GM21390 (cell line): Measurements from ENCODE around the gene RAB27B.
"Not testable (repeated sequence)": the region's sequence is repeated elsewhere in the genome, so short reads cannot be mapped to it uniquely, and the experiment has no call there.

Source experiments
- ATAC-seq: cut with Tn5 transposase; IDR thresholded peaks from one replicate; pipeline ENCODE4 v1.9.1; 2021; ENCODE audit not compliant: unreplicated experiment

The RAB27B gene, protein sequence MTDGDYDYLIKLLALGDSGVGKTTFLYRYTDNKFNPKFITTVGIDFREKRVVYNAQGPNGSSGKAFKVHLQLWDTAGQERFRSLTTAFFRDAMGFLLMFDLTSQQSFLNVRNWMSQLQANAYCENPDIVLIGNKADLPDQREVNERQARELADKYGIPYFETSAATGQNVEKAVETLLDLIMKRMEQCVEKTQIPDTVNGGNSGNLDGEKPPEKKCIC

DNA sequence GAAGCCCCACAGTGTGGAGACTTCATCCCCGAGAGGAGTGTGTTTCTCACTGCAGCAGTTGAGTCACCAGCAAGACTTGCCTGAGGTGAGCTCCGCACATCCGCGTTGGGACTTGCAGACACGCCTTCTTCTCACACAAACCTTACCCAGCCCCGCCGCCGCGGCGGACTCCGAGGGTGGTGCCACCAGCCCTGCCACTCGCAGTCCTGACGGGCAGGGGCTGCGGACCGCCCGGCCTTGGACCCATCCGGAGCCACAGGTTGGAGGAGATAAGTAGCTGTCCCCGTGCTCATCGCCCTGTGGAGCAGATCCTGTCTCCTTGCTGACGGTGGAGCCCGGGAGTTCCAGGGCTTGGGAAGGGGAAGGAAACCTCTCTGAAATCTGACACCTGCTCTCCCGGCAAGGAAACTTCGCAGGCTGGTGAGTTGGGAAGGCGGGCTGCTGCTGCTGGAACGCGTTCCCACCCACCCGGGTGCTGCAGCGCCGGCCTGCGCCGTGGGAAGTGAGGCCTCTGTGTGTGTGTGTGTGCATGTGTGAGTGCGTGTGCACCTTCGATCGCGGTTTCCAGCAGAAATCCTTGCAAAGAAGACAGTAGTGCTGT is at the start of gene RAB27B:
TSS of gene RAB27B (plus strand) at position 197 of the 601 bp plus-strand sequence. CDS start 49,109 bp downstream, outside the sequence.
- ATAC-seq, result no peak

DNA sequence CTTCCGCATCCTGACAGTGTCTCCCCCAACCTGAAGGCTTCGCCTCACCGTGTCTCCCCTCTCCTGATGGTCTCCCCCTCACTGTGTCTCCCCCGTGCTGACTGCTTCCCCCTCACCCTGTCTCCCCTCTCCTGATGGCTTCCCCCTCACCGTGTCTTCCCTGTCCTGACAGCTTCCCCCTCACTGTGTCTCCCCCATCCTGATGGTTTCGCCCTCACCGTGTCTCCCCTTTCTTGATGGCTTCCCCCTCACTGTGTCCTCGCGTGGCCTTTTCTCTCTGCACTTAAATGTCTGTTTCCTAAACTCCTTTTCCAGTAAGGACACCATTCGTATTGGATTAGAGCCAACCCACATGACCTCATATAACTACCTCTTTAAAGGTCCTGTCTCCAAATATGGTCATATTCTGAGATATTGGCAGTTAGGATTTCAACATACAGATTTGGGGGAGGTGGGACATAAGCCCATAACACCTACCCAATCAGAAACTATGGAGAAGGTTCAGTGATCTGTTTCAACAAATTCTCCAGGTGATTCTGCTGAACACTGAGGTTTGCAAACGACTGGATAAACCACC is 47.9 kb upstream of the RAB27B start:
- no peak for ATAC-seq

DNA sequence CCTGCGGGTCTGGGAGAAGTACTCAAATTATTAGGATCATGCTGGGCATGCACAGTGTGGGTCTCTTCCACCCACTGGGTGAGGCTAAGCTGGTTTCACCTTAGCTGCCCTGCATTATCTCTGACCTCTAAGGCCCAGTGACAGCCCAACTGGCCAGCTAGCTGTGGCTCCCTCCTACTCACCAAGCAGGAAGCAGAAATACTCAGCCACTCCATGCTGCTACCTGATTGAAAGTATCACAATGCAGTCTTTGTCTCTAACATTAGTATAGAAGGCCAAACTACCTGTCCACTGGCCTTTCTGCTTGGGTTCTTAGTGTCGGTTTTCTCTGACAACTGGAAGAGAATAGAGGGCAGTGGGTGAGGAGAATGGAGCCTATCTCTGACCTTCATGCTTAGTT is 47.3 kb upstream of the RAB27B start:
- ATAC-seq, result no peak

DNA sequence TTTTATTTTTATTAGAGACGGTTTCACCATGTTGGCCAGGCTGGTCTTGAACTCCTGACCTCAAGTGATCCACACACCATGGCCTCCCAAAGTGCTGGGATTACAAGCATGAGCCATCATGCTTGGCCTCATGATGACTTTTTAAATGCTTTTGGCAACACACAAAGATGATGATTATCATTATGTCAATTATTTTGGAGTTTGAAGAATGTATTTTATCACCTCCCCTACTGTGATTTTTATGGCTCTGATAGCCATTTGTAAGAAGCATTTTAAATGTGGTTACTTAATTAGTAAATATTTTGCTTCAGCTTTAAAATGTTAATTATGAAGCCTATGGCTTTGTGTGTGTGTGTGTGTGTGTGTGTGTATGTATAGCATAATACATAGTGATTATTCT is 45.1 kb upstream of the RAB27B start:
- no peak for ATAC-seq

DNA sequence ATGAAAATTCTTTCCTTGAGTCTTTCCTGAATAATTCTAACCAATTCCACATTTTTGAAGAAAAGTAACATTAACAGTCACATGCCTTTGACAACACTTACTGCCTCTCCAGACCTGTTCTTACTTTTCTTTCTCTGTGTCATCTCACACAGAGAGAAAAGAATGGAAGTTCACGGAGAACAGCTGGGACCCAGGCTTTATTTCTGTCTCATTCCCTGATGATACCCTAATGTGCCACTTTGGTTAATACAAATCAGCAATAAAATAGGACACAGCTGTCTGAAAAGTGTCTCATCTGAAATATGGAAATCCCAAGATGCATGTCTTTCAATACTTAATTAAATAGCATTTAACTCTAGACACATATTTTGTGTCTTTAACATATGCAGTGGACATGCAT is 42.1 kb upstream of the RAB27B start:
- no peak for ATAC-seq

DNA sequence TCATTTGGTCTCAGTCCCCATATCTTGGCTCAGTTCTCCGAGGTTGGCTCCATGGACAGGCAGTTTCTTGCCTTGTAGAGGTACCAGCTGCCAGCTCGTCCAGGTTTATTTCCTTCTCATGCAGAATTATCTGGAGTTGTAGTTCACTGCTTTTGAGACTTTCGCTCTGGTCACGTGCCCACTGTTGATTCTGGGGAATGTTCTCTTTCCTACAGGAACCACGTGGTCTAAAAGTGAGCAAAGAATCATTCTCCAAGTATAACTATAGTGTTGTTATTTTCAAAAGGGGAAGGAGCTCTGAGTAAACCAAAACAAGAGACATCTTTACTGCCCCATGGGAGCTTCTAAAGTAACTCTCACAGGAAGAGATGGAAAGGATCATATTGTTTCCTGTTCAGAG is 41.2 kb upstream of the RAB27B start:
- ATAC-seq, result no peak

DNA sequence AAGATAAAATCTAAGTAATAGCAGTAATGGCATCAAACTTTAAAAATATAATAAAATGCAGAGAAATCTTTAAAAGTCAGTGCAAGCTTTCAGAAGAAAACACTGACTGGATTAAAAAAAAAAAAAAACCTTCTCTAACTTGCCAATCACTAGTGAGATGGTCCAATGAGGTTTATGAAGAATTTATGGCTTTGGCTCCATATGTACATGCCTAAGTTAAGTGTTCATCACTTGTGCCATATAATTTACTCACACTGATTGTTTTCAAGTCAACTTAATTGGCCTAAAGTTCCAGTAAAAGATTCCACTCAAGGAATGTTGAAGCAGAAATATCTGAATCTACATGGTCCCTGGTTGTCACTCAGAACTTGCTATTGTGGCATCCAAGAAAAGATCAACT is 40.7 kb upstream of the RAB27B start:
- ATAC-seq, result no peak

DNA sequence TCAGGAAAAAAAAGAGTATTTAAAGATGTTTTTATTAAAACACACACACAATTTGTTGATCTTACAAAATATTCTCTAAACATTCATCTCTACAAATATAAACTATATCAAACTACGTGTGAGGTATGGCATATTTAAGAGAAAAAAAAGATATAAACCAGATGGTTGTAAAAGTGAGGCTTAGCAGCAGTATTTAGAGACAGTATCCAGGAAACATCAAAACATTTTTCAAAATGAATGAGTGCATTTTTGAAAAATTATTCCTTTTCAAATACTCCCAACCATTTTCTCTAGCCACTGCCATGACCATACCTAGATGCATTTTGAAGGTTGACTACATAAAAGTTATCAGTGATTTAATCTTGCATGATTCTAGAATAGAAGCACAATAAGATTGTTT is 38.2 kb upstream of the RAB27B start:
- ATAC-seq, result no peak

DNA sequence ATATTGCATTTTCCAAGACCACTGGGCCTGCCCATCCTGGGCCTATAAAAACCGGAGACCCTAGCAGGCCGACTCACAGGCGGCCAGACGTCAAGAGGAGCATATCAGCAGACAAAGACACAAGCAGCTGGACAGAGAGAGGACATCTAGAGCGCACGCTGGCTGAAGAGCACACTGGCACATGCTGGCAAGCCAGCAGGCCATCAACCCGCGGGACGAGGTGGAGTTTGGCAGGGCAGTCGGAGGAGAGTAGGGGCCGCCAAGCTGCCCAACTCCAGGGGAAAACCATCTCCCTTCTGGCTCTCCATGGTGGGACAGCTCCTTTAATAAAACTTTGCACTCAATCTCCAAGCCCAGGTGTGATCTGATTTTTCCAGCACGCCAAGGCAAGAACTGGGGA is 36.6 kb upstream of the RAB27B start:
- no peak for ATAC-seq

DNA sequence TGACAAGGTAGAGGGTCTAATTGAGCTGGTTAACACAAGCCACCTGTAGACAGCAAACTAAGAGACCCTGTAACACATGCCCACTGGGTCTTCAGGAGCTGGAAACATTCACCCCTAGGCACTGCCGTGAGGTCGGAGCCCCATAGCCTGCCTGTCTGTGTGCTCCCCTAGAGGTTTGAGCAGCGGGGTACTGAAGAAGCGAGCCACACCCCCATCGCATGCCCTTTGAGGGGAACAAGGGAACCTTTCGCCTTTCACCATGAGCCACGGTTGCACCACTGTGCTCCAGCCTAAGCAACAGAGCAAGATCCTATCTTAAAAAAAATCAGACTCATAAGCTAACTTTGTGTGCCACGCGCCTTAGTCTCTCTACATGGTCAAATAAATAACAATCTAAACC is 36.2 kb upstream of the RAB27B start:
- ATAC-seq, result no peak

DNA sequence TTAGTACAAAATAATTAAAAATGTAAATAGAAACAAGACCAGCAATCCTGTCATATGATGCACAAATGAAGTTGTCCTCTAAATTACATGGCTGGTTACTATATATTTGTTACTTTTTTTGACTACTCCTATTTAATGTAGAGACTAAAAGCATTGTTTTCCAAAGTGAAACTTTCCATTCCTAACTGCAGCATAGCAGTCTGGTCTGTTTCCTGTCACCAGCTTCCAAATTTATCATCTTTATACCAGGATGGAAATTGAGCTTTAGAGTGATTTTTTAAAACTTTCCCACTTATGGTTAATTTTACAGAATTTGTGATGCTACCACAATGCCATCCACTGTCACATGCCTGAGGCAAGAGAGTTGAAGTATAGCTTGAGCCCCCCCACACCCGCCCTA is 33.5 kb upstream of the RAB27B start:
- no peak for ATAC-seq

DNA sequence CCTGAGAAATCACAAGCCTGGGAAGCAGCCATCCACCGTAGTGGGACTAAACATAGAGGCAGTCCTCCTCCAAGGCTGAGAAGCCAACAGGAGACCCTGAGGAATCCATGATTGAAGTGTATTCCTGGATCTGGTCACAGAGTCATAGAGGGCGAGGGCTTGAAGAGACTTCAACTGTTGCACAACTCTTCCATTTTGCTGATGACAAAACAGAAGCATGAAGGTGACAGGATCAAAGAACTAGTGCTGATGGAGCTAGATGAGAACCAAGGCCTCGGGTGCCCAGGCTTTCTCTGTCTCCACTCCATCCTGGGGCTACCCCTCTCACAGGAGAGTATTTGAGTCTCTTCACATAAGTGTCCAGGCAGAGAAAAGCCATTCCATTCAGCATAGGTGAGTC is 30.1 kb upstream of the RAB27B start:
- ATAC-seq, result no peak

DNA sequence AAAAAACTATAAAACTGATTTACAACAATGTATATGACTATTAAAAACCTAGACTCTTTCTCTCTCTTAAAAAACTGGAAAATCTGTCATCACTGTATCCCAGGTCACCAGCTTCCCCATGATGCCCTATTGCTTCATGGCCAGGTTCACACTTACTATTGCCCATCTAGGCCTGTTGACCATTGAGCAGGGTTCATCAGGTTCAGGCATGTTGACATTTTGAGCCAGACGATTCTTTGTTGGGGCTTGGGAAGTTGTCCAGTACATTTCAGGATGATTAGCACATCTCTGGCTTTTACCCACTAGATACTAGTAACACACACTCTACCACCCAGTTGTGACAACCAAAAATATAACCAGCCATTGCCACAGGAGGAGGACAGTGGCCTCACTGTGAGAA is 26.9 kb upstream of the RAB27B start:
- ATAC-seq, result no peak

DNA sequence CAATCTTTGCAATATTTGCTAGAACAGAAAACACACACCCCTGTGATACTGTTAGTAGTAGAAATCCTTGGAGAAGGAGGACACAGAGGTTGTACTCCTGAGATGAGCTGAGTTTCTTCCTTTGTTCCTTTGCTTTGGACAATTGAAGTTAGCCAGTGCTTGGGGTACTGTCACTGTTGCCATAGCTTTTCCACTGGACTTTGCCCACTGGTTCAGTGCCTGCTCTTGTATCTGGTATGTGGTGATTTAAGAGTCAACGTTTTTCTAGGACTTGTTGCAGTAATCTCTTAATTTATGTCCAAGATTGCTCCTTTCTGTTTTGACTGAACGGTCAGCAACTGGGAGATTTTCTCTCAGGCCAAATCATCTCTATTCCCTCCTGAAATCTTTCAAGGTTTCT is 26.1 kb upstream of the RAB27B start:
- no peak for ATAC-seq

DNA sequence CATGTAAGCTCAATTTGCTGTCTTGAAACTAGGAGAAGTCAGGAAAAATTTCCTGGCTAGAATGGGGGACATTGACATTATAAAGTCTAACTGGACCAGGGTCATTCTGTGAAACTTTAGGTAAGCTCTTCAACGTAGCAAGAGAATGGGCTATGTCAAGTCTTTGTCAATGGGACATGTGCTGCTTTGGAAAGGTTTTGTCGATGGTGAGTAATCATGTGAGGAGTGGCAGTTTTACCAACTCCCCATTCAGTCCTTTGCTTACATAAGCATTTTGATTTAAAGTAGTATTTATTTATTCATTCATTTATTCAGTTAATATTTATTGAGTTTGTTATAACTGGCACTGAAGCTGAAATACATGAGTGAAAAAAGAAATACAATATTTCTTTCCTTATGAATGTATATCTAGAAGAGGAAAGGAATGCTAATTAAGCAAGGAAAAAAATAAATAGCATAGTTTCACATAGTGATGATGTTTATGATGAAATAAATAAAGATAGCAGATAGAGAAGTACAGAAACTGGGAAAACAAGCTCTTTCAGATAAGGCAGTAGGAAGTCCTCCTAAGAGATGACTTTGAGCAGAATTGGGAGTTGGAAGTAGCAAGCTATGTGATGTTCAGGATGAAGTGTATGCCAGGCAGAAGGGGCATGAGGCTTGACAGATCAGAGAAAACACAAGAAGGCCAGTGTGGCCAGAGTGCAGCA is 25.4 kb upstream of the RAB27B start:
- ATAC-seq, result no peak

DNA sequence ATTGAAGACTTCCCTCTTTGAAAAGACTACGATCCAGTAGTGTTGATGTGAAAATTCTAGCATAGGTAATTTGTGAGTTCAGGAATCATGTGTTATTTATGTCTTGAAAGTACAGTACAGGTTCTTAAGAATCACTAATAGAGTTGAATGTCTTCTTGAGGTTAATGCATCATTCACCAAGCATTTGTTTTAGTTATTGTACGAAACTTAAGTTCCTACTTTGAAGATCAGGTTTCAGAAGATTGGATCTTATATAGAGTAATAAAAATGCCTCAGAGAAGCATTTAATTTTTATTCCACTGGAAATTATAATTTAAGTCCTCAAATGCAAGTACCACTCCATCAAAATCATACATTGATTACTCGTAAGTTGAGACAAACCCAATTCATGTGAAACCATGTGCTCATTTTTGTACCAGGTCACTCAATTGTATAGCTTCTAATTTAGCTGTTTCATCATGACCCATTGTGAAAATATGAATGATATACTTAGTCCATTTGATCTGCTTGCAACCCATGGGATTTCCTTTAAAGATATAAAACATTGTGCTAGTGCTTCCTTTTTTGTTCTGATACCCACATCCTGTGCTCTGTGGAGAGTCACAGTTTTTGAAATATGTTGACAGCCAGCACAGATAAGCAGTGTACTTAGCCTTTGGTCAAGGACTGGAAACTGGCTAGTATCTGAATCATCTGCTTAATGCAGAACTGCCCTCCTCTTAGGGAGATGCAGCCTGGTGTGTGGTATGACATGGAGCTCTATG is 22.5 kb upstream of the RAB27B start:
- ATAC-seq, result no peak

DNA sequence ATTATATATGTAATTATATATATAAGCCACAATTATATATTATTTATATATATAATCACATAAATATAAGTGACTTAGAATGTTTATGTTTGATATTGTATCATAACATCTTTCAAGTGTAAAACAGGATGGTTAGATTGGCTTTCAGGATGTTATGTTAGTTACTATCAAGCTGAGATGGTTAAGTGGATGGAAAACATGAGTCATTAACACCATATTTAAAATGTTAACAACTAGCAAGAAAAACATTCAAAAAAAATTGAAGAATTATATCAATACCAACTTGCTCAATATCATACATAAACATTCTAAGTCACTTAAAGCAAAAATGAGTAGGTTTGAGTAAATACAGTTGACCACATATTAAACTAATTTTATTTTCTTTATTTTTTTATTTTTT is 21.8 kb upstream of the RAB27B start:
- ATAC-seq, result no peak

DNA sequence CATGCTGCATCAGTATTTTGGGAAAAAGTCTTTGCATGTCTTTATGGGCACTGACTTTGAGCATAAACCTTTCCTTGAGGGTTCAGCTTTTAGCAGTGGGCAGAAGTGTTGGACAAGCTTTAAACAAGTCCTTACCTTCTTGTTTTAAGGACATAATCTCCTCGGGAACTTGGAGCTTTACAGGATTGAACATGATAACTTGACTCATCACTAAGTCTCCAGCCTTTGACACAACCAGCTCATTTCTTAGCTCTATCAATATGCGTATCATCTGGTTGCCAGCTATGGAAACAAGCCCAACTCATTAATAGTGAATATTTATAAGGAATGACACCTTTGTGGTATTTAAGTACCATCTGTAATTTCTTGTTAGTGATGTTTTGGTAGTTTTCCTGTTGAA is 21.0 kb upstream of the RAB27B start:
- ATAC-seq, result no peak

DNA sequence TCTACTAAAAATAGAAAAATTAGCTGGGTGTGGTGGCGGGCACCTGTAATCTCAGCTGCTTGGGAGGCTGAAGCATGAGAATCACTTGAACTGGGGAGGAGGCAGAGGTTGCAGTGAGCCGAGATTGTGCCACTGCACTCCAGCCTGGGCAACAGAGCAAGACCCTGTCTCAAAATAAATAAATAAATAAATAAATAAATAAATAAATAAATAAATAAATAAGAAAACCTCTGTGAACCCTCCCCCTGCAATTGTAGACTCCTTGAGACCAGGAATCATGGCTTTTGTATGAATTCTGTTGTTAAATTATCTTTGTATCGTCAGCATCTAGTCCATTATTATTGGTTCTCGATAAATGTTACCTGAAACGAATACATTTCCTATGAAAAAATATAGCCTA is 17.6 kb upstream of the RAB27B start:
- ATAC-seq, result not testable (repeated sequence)

DNA sequence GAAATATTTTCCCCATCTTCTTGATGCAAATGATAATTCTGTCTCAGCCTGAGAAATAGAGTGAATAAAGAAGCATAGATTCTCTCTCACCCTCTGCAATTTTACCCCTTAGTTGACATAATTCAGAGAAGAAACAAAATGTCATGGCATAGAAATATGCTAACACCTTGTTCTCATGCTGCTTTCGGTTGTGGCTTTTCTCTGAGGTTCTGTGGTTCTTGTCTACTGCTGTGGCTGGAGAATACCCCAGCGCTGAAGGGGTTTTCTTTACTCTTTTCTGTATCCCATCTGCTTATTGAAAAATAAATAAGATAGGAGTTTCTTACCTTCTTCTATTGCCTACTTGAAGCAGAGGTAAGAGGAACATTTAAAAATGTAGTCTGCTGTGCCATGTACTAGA is 15.4 kb upstream of the RAB27B start:
- ATAC-seq, result no peak

DNA sequence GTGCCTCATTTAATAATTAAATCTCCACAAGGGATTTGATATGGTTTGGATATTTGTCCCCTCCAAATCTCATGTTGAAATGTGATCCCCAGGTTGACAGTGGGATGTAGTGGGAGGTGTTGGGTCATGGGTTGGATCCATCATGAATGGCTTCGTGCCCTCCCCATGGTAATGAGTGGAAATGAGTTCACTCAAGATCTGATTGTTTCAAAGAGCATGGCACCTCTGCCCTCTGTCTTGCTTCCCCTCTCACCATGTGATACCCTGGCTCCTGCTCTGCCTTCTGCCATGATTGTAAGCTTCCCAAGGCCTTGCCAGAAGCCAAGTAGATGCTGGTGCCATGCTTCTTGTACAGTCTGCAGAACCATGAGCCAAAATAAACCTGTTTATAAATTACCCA is 15.0 kb upstream of the RAB27B start:
- no peak for ATAC-seq
